HG02678 (cell line): ENCODE measurements around the gene UBN1.

Source experiments
- ATAC-seq: cut with Tn5 transposase; IDR thresholded peaks from one replicate; pipeline ENCODE4 v1.9.1; 2021; ENCODE audit warnings: mild to moderate bottlenecking, moderate library complexity; ENCODE audit not compliant: unreplicated experiment

Gene UBN1

DNA sequence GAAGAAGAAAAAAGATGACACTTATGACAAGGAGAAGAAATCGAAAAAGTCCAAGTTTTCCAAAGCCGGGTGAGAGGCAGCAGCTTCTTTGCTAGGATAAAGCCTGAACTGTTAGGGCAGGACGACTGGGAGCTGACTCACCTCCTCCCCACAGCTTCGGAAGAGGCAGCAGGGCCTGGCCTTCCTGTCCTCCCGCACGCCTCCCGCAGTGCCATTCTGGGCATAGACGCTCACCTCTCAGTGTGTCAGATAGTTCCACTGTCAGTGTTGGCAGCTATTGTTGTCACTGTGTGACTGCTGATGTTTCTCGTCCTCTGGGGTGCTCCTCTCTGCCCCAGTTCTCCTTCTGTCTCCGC lies 12.6 kb downstream of the UBN1 start:
- no peak for ATAC-seq

DNA sequence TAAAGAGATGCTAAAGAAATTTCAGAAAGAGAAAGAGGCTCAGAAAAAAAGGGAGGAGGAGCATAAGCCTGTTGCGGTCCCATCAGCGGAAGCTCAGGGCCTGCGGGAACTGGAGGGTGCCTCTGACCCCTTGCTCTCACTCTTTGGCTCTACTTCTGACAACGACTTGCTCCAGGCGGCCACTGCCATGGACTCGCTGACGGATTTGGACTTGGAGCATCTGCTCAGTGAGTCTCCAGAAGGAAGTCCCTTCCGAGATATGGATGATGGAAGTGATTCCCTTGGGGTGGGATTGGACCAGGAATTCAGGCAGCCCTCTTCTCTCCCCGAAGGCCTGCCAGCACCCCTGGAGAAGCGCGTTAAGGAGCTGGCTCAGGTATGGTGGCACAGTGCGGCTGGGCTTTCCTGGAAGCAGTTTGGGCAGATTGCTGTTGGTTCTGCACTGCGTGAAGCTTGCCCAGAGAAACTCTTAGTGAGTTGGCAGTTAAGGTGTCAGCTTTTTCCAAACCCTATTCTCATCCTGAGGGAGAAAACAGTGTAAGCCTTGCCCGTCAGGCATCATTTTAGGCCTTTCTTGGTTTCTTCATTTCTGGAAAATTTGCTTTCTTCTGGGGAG lies 13.6 kb downstream of the UBN1 start:
- no peak for ATAC-seq

DNA sequence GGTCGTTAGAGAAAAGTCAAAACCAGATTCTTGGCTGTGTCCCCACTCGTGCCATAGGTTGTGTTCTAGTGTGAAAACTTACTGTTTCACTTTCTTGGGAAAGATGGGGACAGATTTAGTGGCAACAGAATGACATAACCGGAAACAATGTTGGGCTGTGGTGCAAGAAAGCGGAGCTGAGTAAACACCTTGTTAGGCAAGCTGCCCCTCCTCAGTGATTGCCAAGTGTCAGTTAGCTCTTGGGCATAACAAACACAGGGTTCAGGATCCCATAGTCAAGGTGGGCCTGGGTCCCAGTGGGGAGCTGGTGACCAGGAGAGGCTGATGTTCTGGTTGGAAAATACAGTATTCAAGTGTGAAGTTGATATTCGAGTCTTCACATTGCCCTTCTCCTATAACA lies 15.4 kb downstream of the UBN1 start:
- ATAC-seq: no peak

DNA sequence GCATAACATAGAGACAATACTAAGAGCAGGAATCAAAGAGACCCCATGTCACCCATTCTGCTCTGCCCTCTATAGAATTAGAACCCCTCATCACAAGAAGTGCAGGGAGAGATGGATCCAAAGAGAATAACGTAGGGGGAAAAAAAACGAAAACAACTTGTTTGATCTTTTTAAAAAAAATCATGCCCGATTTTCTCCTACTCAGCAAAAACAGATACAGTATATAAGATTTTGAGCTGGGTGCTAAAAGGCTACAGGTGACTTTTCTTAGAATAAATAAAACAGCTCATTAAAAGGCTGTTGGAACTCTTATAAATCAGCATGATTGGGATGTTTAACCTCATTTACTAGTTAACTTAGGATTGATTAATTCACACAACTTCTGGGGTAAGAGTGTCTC lies 17.4 kb downstream of the UBN1 start:
- ATAC-seq: no peak

DNA sequence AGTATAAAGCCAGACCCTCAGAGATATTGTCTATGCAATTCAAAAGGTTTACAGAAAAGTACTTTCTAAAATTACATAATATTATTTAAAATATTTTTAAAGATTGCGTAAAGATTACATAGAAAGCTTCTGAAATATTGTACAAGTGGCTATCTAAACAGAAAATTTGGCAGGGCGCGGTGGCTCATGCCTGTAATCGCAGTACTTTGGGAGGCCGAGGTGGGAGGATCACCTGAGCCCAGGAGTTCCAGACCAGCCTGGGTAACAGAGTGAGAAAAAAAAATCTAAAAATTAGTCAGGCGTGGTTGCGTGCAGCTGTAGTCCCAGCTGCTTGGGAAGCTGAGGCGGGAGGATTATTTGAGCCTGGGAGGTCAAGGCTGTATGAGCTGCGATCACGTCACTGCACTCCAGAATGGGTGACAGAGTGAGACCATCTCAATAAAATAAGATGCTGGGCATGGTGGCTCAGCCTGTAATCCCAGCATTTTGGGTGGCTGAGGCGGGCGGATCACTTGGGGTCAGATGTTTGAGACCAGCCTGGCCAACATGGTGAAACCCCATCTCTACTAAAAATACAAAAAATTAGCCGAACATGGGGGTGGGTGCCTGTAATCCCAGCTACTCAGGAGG lies 18.1 kb downstream of the UBN1 start:
- no peak for ATAC-seq

DNA sequence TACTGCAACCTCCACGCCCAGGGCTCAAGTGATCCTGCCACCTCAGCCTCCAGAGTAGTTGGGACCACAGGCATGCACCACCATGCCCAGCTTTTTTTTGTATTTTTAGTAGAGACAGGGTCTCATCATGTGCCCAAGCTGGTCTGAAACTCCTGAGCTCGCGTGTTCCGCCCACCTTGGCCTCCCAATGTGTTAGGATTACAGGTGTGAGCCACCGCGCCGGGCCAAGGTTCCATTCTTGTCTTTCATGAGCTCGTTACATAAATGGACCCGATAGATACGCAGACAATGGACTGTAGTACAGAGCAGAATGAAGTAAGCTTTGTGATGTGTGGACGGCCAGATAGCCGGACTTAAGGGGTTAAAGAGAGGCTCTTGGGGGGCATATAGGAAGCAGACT lies 19.3 kb downstream of the UBN1 start:
- no peak for ATAC-seq

DNA sequence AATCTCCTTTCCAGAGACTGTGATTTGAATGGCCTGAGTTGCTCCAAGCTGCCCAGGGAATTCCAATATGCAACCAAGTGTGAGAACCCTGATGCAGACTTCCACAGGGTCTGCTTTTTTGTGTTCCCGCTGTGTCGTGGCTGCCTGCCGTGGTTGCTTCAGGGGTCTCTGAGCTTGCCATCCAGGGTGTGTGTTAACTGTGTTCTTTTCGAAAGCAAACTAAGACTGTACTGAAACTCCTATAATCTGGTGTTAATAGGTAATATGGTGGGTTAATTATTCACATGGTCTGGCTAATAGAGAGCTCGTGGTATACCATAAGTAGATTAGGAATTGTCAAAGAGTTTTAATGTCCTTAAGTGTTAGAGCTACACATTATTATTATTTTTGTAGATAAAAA lies 20.7 kb downstream of the UBN1 start:
- no peak for ATAC-seq

DNA sequence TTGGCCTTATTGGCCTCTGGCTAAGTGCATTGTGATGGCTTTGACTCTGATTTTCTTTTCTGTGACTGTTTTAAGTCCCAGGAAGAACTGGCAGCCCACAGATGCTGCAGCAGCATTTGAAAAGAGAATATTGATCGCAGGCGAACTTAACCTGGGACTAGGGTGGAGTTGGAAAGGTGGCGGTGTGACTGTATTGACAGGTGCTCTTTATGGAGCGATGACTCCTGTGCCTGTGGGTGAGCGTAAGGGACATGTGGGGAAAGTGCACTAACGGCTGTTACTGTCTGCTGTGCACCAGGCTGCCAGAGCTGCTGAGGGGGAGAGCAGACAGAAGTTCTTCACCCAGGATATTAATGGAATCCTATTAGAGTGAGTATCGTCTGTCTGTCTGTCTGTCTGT lies 21.3 kb downstream of the UBN1 start:
- ATAC-seq: no peak

DNA sequence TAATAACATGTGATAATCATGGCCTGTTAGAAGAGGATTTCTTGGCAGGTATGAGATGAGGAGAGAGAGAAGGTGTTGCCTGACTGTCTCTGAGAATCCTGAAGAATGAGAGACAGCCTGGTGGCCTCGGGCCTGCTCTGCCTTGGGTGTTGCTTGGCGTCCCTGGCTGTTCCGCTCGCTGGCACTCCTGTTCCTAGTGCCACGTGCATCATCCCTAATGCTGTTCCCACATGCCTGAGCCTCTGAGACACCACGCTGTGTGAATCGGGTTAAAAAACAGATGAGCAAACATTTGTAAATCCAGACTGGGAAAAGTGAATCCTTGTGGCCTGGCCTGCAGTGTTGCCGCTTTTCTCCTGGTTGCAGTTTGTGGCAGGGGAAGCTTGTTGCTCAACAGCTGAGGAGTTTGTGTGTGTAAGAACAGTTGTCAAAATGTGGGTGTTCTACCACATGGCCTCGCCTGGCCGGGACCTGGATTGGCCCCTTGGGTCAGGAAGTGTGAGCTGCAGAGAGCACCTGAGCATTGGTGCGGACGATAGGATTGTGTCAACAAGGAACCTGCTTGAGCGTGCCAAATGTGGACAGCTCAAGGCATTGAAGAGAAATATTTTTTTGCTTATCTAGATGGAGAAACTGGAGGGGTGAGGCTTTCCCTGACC lies 22.0 kb downstream of the UBN1 start:
- ATAC-seq: no peak

DNA sequence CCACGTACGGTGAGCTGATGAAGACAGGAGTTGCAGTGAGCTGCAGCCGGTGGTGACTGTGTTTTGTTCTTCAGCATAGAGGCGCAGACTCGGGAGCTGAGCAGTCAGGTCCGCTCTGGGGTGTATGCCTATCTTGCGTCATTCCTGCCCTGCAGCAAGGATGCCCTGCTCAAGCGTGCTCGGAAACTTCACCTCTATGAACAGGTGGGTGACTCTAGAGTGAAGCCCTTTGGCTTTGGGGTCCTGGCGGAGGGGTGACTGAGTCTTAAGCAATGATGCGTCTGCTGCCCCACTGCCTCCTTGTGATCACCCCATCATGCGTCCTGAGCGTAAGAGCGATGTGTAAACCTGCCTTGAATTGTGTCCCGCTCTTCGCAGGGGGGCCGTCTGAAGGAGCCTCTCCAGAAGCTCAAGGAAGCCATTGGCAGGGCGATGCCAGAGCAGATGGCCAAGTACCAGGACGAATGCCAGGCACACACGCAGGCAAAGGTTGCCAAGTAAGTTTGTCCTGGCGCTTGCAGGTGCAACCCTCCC lies 22.9 kb downstream of the UBN1 start:
- ATAC-seq: no peak

DNA sequence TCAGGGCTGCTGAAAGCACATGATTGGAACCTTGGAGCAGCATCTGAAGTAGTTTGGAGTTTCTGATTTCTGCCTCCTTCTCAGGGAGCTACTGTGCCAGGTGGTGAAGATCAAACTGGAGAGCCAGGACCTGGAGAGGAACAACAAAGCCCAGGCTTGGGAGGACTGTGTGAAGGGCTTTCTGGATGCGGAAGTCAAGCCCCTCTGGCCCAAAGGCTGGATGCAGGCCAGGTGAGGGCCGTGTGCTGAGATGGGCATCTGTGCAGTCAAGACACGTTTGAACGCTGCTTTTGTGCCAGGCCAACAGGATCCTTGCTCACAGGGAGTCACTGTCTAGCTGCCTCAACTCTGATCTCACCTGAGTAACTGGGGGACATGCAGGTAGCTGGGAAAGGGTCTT lies 23.8 kb downstream of the UBN1 start:
- no peak for ATAC-seq

DNA sequence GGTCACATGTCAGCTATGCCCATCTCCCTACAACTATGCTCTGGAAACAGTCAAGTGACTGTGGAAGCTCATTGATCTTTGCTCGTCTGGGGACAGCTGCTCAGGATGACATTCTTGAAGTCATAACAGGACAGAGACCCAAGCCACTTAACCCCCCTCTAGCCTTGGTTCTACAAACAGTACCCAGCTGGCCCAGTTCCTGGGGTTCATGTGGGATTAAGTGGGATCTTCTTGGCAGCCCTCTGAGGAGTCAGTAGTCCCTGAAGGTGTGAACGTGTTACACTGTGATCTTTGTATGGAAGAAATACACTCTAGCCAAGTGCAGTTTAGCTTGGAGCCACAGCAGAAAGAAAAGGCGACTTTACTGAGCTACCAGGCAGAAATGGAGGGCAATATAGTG lies 25.8 kb downstream of the UBN1 start:
- ATAC-seq: no peak

DNA sequence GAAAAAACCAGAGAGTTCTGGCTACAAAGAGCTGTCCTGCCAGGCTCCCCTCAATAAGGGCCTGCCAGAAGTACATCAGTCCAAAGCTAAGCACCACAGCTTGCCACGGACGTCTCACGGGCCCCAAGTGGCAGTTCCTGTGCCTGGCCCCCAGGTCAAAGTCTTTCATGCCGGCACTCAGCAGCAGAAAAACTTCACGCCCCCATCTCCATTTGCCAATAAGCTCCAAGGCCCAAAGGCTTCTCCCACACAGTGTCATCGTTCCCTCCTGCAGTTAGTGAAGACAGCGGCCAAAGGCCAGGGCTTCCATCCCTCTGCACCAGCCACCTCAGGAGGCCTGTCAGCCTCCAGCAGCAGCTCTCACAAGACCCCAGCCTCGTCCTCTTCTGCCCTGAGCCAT lies 27.4 kb downstream of the UBN1 start:
- ATAC-seq: no peak

DNA sequence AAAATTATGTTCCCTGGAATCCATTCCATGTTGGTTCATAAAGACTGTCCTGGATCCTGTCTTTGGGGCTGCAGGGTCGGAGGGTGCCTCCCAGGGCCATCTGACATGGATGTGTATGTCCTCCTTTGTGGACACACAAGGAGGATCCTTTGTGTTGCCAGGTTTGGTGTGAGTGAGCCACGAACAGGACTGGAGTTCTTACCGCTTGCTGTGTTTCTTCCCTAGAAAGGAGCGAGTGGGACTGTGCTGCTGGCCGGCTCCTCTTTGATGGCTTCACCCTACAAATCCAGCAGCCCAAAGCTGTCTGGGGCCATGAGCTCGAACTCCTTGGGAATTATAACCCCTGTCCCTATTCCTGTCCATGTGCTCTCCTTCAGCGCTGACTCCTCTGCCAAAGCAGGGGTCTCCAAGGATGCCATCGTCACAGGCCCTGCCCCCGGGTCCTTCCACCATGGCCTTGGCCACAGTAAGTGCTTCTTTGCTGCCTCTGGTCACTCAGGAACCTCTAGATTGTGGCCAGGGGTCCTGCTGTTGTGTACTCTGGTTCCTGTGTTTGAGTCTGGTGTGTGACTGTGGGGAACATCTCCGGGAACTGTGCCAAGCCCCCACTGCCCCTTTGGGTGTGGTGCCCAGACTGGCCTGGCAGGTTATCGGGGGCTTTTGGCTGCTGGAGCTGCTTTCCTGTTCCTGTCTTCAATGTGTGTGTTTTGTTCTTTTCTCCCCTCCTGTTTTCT lies 29.5 kb downstream of the UBN1 start:
- ATAC-seq: no peak

DNA sequence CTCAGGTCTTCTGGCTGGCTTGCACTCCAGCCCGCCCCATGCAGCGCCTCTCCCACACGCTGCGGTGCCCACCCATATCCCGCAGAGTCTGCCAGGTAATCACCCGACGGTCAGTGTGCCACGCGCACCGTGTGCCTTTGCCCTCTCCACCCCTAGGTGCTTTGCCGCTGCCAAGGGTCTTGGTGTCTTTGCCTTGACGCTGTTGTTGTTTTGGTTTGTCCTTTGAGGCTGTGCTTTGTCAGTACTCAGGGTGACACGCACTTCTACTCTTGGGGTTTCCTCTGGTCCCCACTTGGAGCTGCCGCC lies 30.1 kb downstream of the UBN1 start:
- ATAC-seq: no peak

DNA sequence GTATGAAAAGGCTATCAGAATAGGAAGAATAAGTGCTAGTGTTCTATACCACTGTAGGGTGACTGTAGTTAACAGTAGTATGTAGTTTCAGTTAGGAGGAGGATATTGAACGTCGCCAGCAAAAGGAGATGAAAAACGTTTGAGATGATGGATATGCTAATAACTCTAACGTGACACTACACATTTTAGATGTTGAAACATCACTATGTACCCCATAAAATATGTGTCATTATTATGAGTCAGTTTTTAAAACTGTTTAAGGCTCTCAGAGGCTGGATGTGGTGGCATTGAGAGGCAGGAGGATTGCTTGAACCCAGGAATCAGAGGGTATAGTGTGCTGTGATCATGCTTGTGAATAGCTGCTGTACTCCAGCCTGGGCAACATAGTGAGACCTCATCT lies 31.8 kb downstream of the UBN1 start:
- no peak for ATAC-seq

DNA sequence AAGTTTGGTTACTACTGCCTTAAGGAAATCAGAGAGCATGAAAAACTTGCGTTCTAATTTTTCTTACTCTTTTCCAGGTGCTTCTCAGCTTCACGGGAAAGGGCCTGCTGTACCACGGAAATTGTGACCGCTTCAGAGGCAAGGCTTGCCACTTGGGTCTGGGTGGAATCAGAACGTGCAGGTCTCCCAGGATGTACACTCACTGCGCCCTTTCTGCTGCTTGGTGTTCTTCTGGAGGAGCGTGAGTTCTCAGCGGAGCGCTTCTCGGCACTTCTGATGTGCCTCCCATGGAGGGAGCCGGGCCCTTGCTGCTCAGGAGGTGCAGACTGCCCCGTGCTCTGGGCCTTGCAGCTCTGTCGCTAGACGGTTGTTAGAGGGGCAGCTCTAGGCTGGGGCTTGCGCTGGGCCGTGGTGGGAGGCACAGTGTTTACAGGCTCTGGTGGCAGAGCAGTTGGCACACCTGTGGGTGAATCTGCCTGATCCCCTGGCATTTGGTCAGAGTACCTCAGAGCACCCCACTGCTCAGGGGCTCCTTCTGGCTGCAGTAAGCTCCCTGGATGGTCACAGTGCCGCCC lies 32.8 kb downstream of the UBN1 start:
- ATAC-seq: no peak

DNA sequence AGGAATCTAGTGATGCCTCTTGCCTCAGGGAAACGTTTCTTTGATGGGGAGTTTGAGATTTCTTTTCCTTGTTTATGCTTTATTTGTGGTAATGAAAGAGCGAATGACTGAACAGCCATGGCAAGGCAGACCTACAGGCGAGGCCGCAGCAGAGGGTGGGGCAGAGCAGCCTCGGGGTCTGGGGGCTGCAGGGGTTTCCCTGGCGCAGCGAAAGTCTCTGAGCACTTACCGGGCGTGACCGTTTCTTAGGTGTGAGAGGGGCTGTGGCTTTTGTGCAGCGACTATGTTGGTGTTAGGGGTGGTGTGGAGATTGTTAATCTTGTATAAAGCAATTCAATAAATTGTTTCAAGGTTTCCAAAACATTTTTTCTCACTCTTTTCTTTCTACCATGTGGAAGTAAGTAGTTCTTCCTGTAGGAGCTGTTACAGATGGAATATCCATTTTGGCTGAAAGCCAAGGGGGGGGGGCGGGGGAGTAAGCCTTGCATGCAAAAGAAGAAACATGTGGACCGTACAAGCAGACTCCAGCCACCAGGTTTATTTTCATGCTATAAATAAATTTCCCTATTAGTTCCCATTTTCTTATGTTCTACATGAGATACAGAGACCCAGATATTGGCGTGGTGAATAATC lies 34.8 kb downstream of the UBN1 start:
- ATAC-seq: no peak

DNA sequence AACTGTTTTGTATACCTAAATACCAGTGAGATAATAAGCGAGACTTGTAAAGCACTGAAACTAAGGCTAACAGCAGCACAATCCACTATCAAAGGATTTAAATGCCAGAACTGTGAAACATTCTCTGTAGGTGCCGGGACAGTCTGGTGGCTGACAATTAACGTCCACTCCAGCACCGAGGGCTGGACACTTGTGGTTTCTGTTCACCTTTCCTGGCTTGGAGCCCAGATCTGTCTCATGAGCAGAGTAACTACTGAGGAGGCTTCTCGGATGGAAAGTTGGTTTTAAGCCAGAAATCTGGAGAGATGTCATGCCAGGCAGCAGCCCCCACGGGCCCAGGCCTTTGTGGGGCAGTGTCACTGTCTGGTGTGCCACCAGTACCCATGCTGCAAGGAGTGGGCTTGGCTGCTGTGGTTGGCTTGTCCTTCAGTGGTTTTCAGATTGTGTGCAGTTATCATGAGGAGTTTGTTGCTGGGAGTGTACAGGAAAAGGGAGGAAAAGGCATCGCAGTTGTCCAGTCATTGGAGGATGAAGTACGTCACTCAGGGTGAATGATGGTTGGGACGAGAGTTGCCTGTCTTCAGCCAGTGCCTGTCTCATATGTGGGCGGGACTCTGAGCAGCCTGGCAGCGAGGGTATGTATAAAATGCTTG lies 35.5 kb downstream of the UBN1 start:
- no peak for ATAC-seq

DNA sequence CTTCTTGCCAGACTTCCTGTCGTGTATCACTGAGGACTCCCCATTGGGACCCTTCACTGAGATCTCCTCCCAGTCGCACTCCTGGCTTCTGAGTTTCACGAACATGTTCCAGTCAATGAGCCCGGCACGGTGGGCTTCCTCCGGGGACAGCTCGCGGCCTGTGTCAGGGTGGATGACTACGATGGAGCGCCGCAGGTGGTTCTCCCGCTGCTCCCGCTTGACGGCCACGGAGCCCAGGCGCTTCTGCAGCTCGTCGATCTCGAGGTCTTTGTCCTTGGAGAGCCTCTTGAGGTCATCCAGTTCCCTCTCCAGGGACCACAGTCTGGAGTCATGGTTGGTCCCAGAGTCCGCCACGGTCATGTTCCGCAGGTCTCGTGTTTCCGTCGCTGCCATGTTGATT lies 36.2 kb downstream of the UBN1 start:
- no peak for ATAC-seq

DNA sequence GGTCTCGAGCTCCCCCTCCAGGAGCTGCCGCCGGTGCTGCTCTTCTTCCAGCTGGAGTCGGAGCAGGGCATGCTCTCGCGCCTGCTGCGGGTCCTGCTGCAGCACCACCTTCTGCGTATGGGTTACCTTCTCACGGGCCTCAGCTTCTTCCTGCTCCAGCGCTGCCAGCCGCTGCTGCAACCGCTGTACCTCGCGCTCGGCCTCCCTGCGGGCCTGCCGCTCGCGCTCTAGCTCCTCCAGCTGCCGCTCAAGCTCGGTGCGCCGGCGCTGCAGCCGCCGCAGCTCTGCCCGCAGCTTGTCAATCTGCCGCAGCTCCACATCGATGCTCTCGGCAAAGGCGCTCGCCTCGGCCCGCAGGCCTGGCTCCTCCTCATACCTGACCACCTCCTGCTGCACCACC lies 36.9 kb downstream of the UBN1 start:
- ATAC-seq: no peak
